Fibroblast of pulmonary artery (primary cell): ENCODE results near the gene ROCK1.

Experiments
- DNase-seq: peaks from one replicate; pipeline ENCODE4 v3.0.0-alpha.2; 2010; ENCODE audit warnings: low read depth
- H3K4me3 ChIP-seq: replicated peaks from 2 replicates; pipeline ENCODE4 v1.5.1; 2011; ENCODE audit warnings: low read depth, mild to moderate bottlenecking, control low read depth, low read length, moderate library complexity
- CTCF ChIP-seq: IDR thresholded peaks from 2 replicates; pipeline ENCODE4 v1.5.1; 2011; ENCODE audit warnings: mild to moderate bottlenecking, control low read depth, low read length, inconsistent platforms; ENCODE audit errors: missing control alignments

ROCK1 gene

GRCh38 chr18:21073180-21073579, 38.4 kb downstream of the ROCK1 start:
- no peak for DNase-seq
- no peak overlapping the region for H3K4me3 ChIP-seq
- TF ChIP-seq CTCF = no peak

DNA sequence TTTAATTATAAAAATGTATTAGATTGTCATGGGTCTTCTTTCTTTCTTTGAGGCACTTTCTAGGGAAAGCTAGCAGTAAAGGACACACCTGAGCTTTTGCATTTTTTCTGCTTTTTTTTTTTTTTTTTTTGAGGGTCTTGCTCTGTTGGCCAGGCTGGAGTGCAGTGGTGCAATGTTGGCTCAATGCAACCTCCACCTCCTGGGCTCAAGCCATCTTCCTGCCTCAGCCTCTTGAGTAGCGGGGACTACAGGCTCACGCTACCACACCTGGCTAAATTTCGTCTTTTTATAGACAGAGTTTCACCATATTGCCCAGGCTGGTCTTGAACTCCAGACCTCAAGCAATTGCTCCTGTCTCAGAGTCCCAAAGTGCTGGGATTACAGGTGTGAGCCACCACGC, 40.5 kb downstream of the ROCK1 start:
- no peak overlapping the region for H3K4me3 ChIP-seq
- no peak for TF ChIP-seq CTCF
- no peak for DNase-seq

GRCh38 chr18:21069468-21069867, 42.1 kb downstream of the ROCK1 start:
- no peak for DNase-seq
- H3K4me3 ChIP-seq = no peak overlapping the region
- TF ChIP-seq CTCF = no peak

- no peak for DNase-seq
- H3K4me3 ChIP-seq = no peak overlapping the region
- no peak for TF ChIP-seq CTCF
These were observed 47.3 kb downstream of the ROCK1 start for GRCh38 chr18:21064347-21064746.

DNA sequence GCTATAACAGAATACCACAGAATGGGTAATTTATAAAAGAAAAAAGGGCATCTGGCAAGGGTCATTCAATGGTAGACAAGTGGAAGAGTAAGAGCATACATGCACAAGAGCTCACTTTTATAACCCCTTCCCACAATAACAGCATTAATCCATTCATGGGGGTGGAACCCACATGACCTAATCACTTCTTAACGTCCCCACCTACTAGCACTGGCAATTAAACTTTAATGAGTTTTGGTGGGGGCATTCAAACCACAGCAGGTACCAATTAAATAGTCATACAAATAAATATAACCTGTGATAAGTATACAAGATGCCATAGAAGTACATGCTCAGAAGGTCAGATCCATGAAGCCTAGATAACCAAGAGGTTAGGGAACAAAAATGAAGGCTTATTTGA, 48.6 kb downstream of the ROCK1 start:
- TF ChIP-seq CTCF = no peak
- DNase-seq = no peak
- H3K4me3 ChIP-seq = no peak overlapping the region

DNA sequence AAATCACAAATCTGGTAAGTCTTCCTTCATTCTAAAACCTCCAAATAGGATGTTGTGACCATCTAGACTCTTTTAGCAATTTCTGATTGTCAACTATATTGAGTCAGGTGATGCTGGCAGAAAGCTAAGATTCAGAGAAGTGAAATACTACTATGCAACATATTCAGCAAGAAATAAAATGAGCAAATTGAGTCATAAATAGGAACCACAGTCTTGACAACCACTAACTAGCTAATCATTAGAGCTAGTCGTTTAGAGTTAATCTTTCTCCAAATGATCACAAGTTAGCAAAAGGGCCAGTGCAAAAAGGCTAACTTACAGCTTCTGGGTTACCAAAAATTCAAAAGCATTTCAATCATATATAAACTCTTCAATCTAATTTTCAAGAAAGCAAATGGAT, 54.5 kb downstream of the ROCK1 start:
- H3K4me3 ChIP-seq = no peak overlapping the region
- no peak for DNase-seq
- no peak for TF ChIP-seq CTCF

DNA sequence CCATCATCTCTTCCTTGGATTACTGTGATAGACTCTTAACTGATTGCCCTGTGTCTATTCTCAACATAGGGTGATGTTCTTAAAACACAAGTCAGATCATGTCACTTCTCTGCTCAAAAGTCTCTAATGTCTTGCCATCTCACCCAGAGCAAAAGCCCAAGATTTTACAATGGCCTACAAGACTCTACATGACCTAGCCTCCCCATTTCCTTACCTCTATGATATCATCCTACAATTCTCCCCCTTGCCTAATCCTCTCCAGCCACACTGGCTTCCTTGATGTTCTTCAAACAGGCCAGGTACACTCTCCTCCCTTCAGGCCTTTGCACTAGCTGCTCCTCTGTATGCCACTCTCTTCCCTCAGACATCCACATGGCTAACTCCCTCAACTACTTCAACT, 55.1 kb downstream of the ROCK1 start:
- DNase-seq = no peak
- TF ChIP-seq CTCF = no peak
- H3K4me3 ChIP-seq = no peak overlapping the region
